Endothelial cell of hepatic sinusoid (primary cell): ENCODE results near the gene MBD2.

Experiments used
- in situ Hi-C: cut with HindIII; loops from 2 replicates; pipeline ENCODE4 v1.10.0; 2017; ENCODE audit warnings: low sequenced_read_pairs

The MBD2 gene

GRCh38 chr18:54202851-54203250 lies 21.6 kb downstream of the MBD2 start:
- in situ Hi-C loops = no loop called here

- in situ Hi-C loops = no loop called here
Measured at GRCh38 chr18:54197747-54198411, 26.6 kb downstream of the MBD2 start.

- in situ Hi-C loops = no loop called here
Measured at GRCh38 chr18:54193786-54194185, 30.7 kb downstream of the MBD2 start.

- in situ Hi-C loops = no loop called here
Measured at GRCh38 chr18:54192900-54193299, 31.6 kb downstream of the MBD2 start.

GRCh38 chr18:54192415-54192814 lies 32.1 kb downstream of the MBD2 start:
- in situ Hi-C loops = no loop called here

- in situ Hi-C loops = no loop called here
Measured at GRCh38 chr18:54191352-54191751, 33.1 kb downstream of the MBD2 start.

GRCh38 chr18:54187372-54187771 lies 37.1 kb downstream of the MBD2 start:
- in situ Hi-C loops = no loop called here

GRCh38 chr18:54184836-54185235 lies 39.6 kb downstream of the MBD2 start:
- in situ Hi-C loops = no loop called here

- in situ Hi-C loops = no loop called here
Measured at GRCh38 chr18:54183390-54183789, 41.1 kb downstream of the MBD2 start.

- in situ Hi-C loops = no loop called here
Measured at GRCh38 chr18:54181856-54182602, 42.4 kb downstream of the MBD2 start.

GRCh38 chr18:54173980-54174630 lies 50.4 kb downstream of the MBD2 start:
- in situ Hi-C loops = no loop called here

GRCh38 chr18:54173250-54173649 lies 51.2 kb downstream of the MBD2 start:
- in situ Hi-C loops = no loop called here

GRCh38 chr18:54169431-54170403 lies 54.8 kb downstream of the MBD2 start:
- in situ Hi-C loops = no loop called here

- in situ Hi-C loops = no loop called here
Measured at GRCh38 chr18:54165450-54165849, 59.0 kb downstream of the MBD2 start.

- in situ Hi-C loops = no loop called here
Measured at GRCh38 chr18:54163453-54163852, 61.0 kb downstream of the MBD2 start.

GRCh38 chr18:54162431-54162830 lies 62.0 kb downstream of the MBD2 start:
- in situ Hi-C loops = no loop called here

GRCh38 chr18:54161267-54161666 lies 63.2 kb downstream of the MBD2 start:
- in situ Hi-C loops = no loop called here

- in situ Hi-C loops = no loop called here
Measured at GRCh38 chr18:54159906-54160305, 64.6 kb downstream of the MBD2 start.

GRCh38 chr18:54157646-54158385 lies 66.7 kb downstream of the MBD2 start:
- in situ Hi-C loops = no loop called here

GRCh38 chr18:54155412-54155811 lies 69.1 kb downstream of the MBD2 start:
- in situ Hi-C loops = no loop called here
